CD4-positive, alpha-beta T cell treated with Interferon alpha-2 for 1 hour (primary cell): ENCODE measurements around the gene KBTBD4.
"Not testable (repeated sequence)": the region's sequence is repeated elsewhere in the genome, so short reads cannot be mapped to it uniquely, and the experiment has no call there.

ENCODE experiments used
- DNase-seq, 2 donors: peaks; one replicate each; pipeline ENCODE4 v3.0.0-alpha.2; 2020 to 2022

The KBTBD4 gene

GRCh38 chr11:47558695-47559094, 20.1 kb downstream of the KBTBD4 start:
- DNase-seq, result no peak

GRCh38 chr11:47557004-47557403, 21.8 kb downstream of the KBTBD4 start:
- not testable (repeated sequence) for DNase-seq

GRCh38 chr11:47553406-47553743, 25.4 kb downstream of the KBTBD4 start:
- DNase-seq, result no peak

- DNase-seq, result peak; percentile 90 to 93
These were observed 26.0 kb downstream of the KBTBD4 start, which contains the start of gene CELF1 for GRCh38 chr11:47552566-47553405. Gene CELF1 (minus strand): TSS chr11:47553132. CDS start chr11:47499523, 53,609 bp downstream.

- DNase-seq, result peak in 1 of 2 donors; percentile 25
These were observed 26.7 kb downstream of the KBTBD4 start for GRCh38 chr11:47552056-47552565.

- peak in 1 of 2 donors; percentile 37 for DNase-seq
These were observed 27.7 kb downstream of the KBTBD4 start for GRCh38 chr11:47551086-47551485.

GRCh38 chr11:47550288-47551047, 28.3 kb downstream of the KBTBD4 start:
- no peak for DNase-seq

GRCh38 chr11:47546274-47546673, 32.5 kb downstream of the KBTBD4 start:
- not testable (repeated sequence) for DNase-seq

- no peak for DNase-seq
These were observed 33.5 kb downstream of the KBTBD4 start for GRCh38 chr11:47545298-47545697.

GRCh38 chr11:47541070-47541469, 37.7 kb downstream of the KBTBD4 start:
- DNase-seq, result no peak

GRCh38 chr11:47539681-47540039, 39.1 kb downstream of the KBTBD4 start:
- no peak for DNase-seq

GRCh38 chr11:47538741-47539565, 39.8 kb downstream of the KBTBD4 start:
- no peak for DNase-seq

- DNase-seq, result no peak
These were observed 41.9 kb downstream of the KBTBD4 start for GRCh38 chr11:47536915-47537314.

GRCh38 chr11:47534704-47535251, 44.0 kb downstream of the KBTBD4 start:
- no peak for DNase-seq

- no peak for DNase-seq
These were observed 45.0 kb downstream of the KBTBD4 start for GRCh38 chr11:47533690-47534151.

- no peak for DNase-seq
These were observed 46.1 kb downstream of the KBTBD4 start for GRCh38 chr11:47532597-47533213.

- DNase-seq, result no peak
These were observed 47.1 kb downstream of the KBTBD4 start for GRCh38 chr11:47531666-47532065.

- DNase-seq, result not testable (repeated sequence)
These were observed 48.0 kb downstream of the KBTBD4 start for GRCh38 chr11:47530721-47531120.

GRCh38 chr11:47529951-47530350, 48.8 kb downstream of the KBTBD4 start:
- no peak for DNase-seq

GRCh38 chr11:47527186-47527585, 51.6 kb downstream of the KBTBD4 start:
- DNase-seq, result no peak

- not testable (repeated sequence) for DNase-seq
These were observed 52.7 kb downstream of the KBTBD4 start for GRCh38 chr11:47526032-47526431.

GRCh38 chr11:47524291-47524874, 54.4 kb downstream of the KBTBD4 start:
- peak in 1 of 2 donors; percentile 17 for DNase-seq
